K562 (cell line): ENCODE results near the gene SGTB. TPM values are rescaled to one million over a fixed set of nuclear protein-coding genes. Genes with fewer than 3 reads are reported as not detected.

Experiments
- ATAC-seq: fragments of 200-7000 bp; cut with Tn5 transposase; 3 replicates; pipeline ENCODE4 v1.9.1; 2020; ENCODE audit warnings: moderate library complexity
- BruUV-seq: library from RNA; stranded (reverse); fragments of 400-500 nt; replicated peaks from 2 replicates; lab custom pipeline; 2021; lab: Mats Ljungman, UMichigan
- CTCF ChIA-PET: fragments of 300-600 bp; formaldehyde crosslinking; extraction: SDS; loops from one replicate; lab custom pipeline; 2021; ENCODE audit warnings: low intra/inter-chr PET ratio; lab: Yijun Ruan, JAX
- POLR2A ChIA-PET: fragments of 300-600, 350-650 bp; sonication (Branson Sonifier 250); formaldehyde crosslinking; extraction: SDS; loops from one replicate; lab custom pipeline; 2021; ENCODE audit warnings: antibody characterized with exemption, inconsistent platforms; lab: Yijun Ruan, JAX
- DNase-seq, 4 experiments: peaks; one replicate each; pipeline versions ENCODE4 v3.0.0 to v3.0.0-alpha.2; 2011 to 2018; ENCODE audit warnings: low spot score in 3 of 4, mixed read lengths in 3 of 4; ENCODE audit errors: extremely low read depth in 1 of 4
- FAIRE-seq: peaks from 2 replicates; lab custom pipeline; 2011; peaks lifted over from hg19 to GRCh38; lab: Jason Lieb, UNC
- H2AFZ ChIP-seq: 2 replicates; pipeline ENCODE4 v1.6.0; 2011; ENCODE audit warnings: low read depth, low read length, control low read depth, inconsistent platforms
- H3K27ac ChIP-seq: fragments of 200-600 bp; 3 replicates; pipeline ENCODE4 v1.8.0; 2011; ENCODE audit warnings: low read depth, mild to moderate bottlenecking, control low read depth, inconsistent platforms, low read length, moderate library complexity, mixed read lengths; ENCODE audit errors: extremely low read depth
- H3K27me3 ChIP-seq, 2 experiments: fragments of 300-600 bp in 1 of 2; 2 replicates in 1 of 2; 3 replicates in 1 of 2; pipeline versions ENCODE4 v1.6.0 to v1.8.0; 2011; ENCODE audit warnings: inconsistent platforms in 2 of 2, low read length in 2 of 2, mild to moderate bottlenecking in 1 of 2, mixed read lengths in 1 of 2, moderate library complexity in 1 of 2; ENCODE audit not compliant: control insufficient read depth in 2 of 2, insufficient read depth in 2 of 2
- H3K36me3 ChIP-seq: fragments of 300-600 bp; 3 replicates; pipeline ENCODE4 v1.8.0; 2011; ENCODE audit warnings: mild to moderate bottlenecking, low read length, inconsistent platforms; ENCODE audit not compliant: control insufficient read depth, insufficient read depth
- H3K4me1 ChIP-seq, 2 experiments: fragments of 200-600 bp in 1 of 2; replicated peaks in 1 of 2; 2 replicates in 1 of 2; 3 replicates in 1 of 2; pipeline versions ENCODE4 v1.5.1 to v1.8.0; 2011; ENCODE audit warnings: inconsistent platforms in 2 of 2, low read length in 2 of 2, mild to moderate bottlenecking in 1 of 2, mixed read lengths in 1 of 2, moderate library complexity in 1 of 2; ENCODE audit not compliant: control insufficient read depth in 2 of 2, insufficient read depth in 2 of 2
- H3K4me2 ChIP-seq: 2 replicates; pipeline ENCODE4 v1.6.1; 2011; ENCODE audit warnings: low read length, control low read depth, inconsistent platforms, mixed read lengths; ENCODE audit not compliant: insufficient read depth
- H3K4me3 ChIP-seq: fragments of 200-600 bp; sonication (generic), shearing (Covaris generic); 2 replicates; pipeline ENCODE4 v1.5.1; 2016; ENCODE audit warnings: control low read depth, inconsistent platforms
- H3K79me2 ChIP-seq: fragments of 200-600 bp; 3 replicates; pipeline ENCODE4 v1.8.0; 2011; ENCODE audit warnings: low read length, inconsistent platforms; ENCODE audit not compliant: control insufficient read depth, insufficient read depth
- H3K9ac ChIP-seq, 2 experiments: 2 replicates each; pipeline versions ENCODE4 v1.6.0 to v1.6.1; 2011; ENCODE audit warnings: low read depth in 2 of 2, low read length in 2 of 2, control low read depth in 1 of 2, inconsistent platforms in 1 of 2, mild to moderate bottlenecking in 1 of 2, mixed read lengths in 1 of 2; ENCODE audit not compliant: insufficient read depth in 1 of 2
- H3K9me1 ChIP-seq: one replicate; pipeline ENCODE4 v1.6.0; 2011; ENCODE audit warnings: inconsistent platforms, mild to moderate bottlenecking, low read length, moderate library complexity; ENCODE audit not compliant: control insufficient read depth, insufficient read depth
- H3K9me3 ChIP-seq: replicated peaks from 2 replicates; pipeline ENCODE4 v1.5.1; 2011; ENCODE audit warnings: low read depth, low read length, inconsistent platforms; ENCODE audit not compliant: control insufficient read depth, insufficient read depth
- H4K20me1 ChIP-seq: replicated peaks from 2 replicates; pipeline ENCODE4 v1.6.1; 2011; ENCODE audit warnings: low read length, inconsistent platforms, mixed read lengths; ENCODE audit not compliant: control insufficient read depth, insufficient read depth
- CTCF ChIP-seq, 3 experiments: IDR thresholded peaks in 2 of 3; conservative IDR thresholded peaks in 1 of 3; 2 replicates each; pipeline ENCODE4 v1.5.1; 2011 to 2012; ENCODE audit warnings: low read length in 3 of 3, mild to moderate bottlenecking in 3 of 3, control low read depth in 2 of 3, improper control_type of control experiment in 1 of 3, inconsistent platforms in 1 of 3, low read depth in 1 of 3, mixed read lengths in 1 of 3, moderate library complexity in 1 of 3; ENCODE audit not compliant: insufficient read depth in 2 of 3
- GATAD2A ChIP-seq: fragments of 450-650 bp; IDR thresholded peaks from 2 replicates; pipeline ENCODE4 v1.6.1; 2017
- WGBS: fragments of 100-300 bp; shearing (Covaris generic); methylation state at CpG from one replicate; pipeline ENCODE4 v1.1.6; 2016; ENCODE audit warnings: low coverage, mixed read lengths; ENCODE audit not compliant: insufficient coverage; ENCODE audit errors: missing lambda C conversion rate; 5-methylcytosine and 5-hydroxymethylcytosine counted together
- in situ Hi-C: fragments of 300-500 bp; cut with MboI; formaldehyde crosslinking; loops from 4 replicates; pipeline ENCODE4 v1.15.0; 2018; ENCODE audit warnings: inconsistent platforms, mixed read lengths
- intact Hi-C: fragments of 100-400 bp; cut with micrococcal nuclease; formaldehyde crosslinking; loops from 2 replicates; pipeline ENCODE4 v1.14.2; 2022
- polyA plus RNA-seq, 8 experiments: library from polyadenylated mRNA; depleted of rRNA in 4 of 8; stranded (reverse) in 5 of 8; unstranded in 3 of 8; fragments of >200 nt; fragmentation: Nextera tagmentation in 2 of 8; fragmentation: Illumina TruSeq in 1 of 8; extraction: Ambion mirVana in 2 of 8; extraction: Trizol in 1 of 8; gene quantifications; 2 replicates each; pipeline versions ENCODE4 v1.2.1 to v1.2.3, GENCODE V29; 2011 to 2014; ENCODE audit warnings: inconsistent platforms in 1 of 8, missing spikeins in 1 of 8
- total RNA-seq, 7 experiments: library from RNA; depleted of rRNA in 6 of 7; stranded (reverse); fragments of >200 nt in 6 of 7; fragmentation: Illumina TruSeq in 2 of 7; extraction: Trizol in 2 of 7; gene quantifications; 2 replicates each; pipeline versions ENCODE4 v1.2.1 to v1.2.3, GENCODE V29; 2011 to 2021; ENCODE audit warnings: low replicate concordance in 1 of 7

Gene SGTB
- total and polyA plus RNA-seq, 9 of the 15 experiments (the other 6 are each of a cell fraction or from before 2014, with no cell fraction given) = 1.3 to 8.4 (median 4.8) TPM

GRCh38 chr5:65663804-65664521, 57.9 kb downstream of the SGTB start:
- no TSS peak for BruUV-seq
- H3K9me3 ChIP-seq = no peaks in the 10 kb centered on the region
- TF ChIP-seq GATAD2A (no peak), CTCF (IDR thresholded peaks at IDR 0.05 in 2 of 3, conservative IDR thresholded peaks at IDR 0.05 in 1 of 3; ENCODE audit: insufficient read depth in 2 of 3, low read depth in 1 of 3, low read length in 3 of 3) (peak in 1 of 3 experiments; percentile 20; a peak in 1 of 6 replicates)
- peak; percentile 52 for ATAC-seq
- no peak for FAIRE-seq
- no peak overlapping the region for H3K9ac ChIP-seq
- no peaks in the 10 kb centered on the region for H3K79me2 ChIP-seq
- no peaks in the 10 kb centered on the region for H3K4me1 ChIP-seq
- H3K36me3 ChIP-seq = peaks cover 18% of the 10 kb centered on the region; the same call in 1 of the 3 replicates
- ChIA-PET CTCF (no interaction called here), POLR2A (interaction anchor here (1.4 to 1.8 kb wide), 2 partner anchors 22 to 23 kb away, joined by 3 to 5 read pairs; no protein-coding TSS in a partner anchor)
- in situ Hi-C loops = no loop called here
- H3K27me3 ChIP-seq = no peaks in the 10 kb centered on the region
- intact Hi-C loops = no loop called here
- H3K9me1 ChIP-seq = no peaks in the 10 kb centered on the region
- H3K4me2 ChIP-seq = no peak overlapping the region
- 94% methylated on average over 1 of the region's 1 CpG for WGBS
- H3K4me3 ChIP-seq = no peak overlapping the region
- H4K20me1 ChIP-seq = no peaks in the 10 kb centered on the region
- H3K27ac ChIP-seq = no peak overlapping the region
- DNase-seq = peak in 2 of 4 experiments; percentile 18 to 23
- no peak overlapping the region for H2AFZ ChIP-seq
